GM10248 (cell line): ENCODE measurements around the gene NNT.
"Not testable (repeated sequence)": the region's sequence is repeated elsewhere in the genome, so short reads cannot be mapped to it uniquely, and the experiment has no call there.

ENCODE experiments used
- CTCF ChIA-PET: fragments of 300-600 bp; sonication (Branson Sonifier 250); formaldehyde crosslinking; extraction: SDS; loops from one replicate; lab custom pipeline; 2021; ENCODE audit warnings: antibody characterized with exemption; lab: Yijun Ruan, JAX
- POLR2A ChIA-PET: fragments of 350-650 bp; sonication (Branson Sonifier 250); formaldehyde crosslinking; extraction: SDS; loops from one replicate; lab custom pipeline; 2020; ENCODE audit warnings: antibody characterized with exemption; lab: Yijun Ruan, JAX
- DNase-seq: peaks from one replicate; pipeline ENCODE4 v3.0.0; 2012; ENCODE audit errors: extremely low spot score
- TF ChIP-seq, protein P1 (sequence below): IDR thresholded peaks from 2 replicates; pipeline ENCODE4 v1.5.1; 2012; ENCODE audit warnings: mild to moderate bottlenecking, low read depth; ENCODE audit errors: extremely low read depth, missing control alignments, control extremely low read depth

The NNT gene

DNA sequence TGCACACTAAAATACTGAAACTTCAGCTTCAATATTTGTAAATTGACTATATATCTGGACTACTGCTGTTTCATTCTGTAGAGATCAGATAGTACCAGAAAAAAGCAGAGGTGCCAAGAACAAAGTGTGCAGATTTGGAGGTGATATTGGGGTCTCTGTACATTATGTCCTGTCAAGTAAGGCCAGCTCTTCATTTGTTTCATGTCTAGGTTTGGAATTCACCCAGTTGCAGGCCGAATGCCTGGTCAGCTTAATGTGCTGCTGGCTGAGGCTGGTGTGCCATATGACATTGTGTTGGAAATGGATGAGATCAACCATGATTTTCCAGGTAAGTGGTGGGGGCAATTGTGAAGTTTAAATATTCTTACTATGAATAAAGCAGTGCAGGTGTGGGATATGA lies 96.9 kb downstream of the NNT start:
- CTCF ChIA-PET: interaction anchor here (0.9 to 1.4 kb wide), 4 partner anchors 10 to 50 kb away, joined by 3 to 4 read pairs (median 3); no protein-coding TSS in a partner anchor
- TF ChIP-seq, protein P1, sequence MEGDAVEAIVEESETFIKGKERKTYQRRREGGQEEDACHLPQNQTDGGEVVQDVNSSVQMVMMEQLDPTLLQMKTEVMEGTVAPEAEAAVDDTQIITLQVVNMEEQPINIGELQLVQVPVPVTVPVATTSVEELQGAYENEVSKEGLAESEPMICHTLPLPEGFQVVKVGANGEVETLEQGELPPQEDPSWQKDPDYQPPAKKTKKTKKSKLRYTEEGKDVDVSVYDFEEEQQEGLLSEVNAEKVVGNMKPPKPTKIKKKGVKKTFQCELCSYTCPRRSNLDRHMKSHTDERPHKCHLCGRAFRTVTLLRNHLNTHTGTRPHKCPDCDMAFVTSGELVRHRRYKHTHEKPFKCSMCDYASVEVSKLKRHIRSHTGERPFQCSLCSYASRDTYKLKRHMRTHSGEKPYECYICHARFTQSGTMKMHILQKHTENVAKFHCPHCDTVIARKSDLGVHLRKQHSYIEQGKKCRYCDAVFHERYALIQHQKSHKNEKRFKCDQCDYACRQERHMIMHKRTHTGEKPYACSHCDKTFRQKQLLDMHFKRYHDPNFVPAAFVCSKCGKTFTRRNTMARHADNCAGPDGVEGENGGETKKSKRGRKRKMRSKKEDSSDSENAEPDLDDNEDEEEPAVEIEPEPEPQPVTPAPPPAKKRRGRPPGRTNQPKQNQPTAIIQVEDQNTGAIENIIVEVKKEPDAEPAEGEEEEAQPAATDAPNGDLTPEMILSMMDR: no peak
- POLR2A ChIA-PET: no interaction called here
- DNase-seq: no peak

DNA sequence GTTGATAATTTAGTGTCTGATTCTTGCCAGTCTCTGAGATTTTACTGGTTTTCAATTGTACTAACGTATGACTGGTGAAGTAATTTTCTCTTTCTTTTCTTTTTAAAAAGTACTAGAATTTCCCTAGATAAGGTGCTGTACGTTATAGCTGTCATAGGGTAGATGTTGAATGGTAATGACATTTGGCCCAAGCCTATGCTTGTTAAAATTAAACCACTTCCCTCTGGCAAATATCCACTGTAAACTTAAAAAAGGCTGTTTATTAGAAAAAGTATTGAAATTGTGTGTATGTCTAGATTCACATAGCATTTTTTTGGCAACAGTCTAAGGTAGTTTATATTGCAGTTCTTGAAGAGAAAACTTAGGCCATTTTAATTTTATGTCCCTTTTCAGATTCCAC lies 97.6 kb downstream of the NNT start:
- TF ChIP-seq, protein P1: no peak
- CTCF ChIA-PET: interaction anchor here (0.9 to 1.1 kb wide), 2 partner anchors 12 to 21 kb away, joined by 3 read pairs; no protein-coding TSS in a partner anchor
- POLR2A ChIA-PET: no interaction called here
- DNase-seq: no peak

DNA sequence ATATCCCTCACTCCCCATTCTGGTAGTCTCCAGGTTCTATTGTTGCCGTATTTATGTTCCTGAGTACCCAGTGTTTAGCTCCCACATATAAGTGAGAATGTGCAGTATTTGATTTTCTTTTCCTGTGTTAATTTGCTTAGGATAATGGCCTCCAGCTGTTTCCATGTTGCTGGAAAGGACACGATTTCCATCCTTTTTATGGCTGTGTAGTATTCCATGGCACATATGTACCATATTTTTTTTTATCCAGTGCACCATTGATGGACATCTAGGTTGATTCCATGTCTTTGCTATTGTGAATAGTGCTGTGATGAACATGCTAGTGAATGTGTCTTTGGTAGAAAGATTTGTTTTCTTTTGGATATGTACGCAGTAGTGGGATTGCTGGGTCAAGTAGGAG lies 98.2 kb downstream of the NNT start:
- CTCF ChIA-PET: no interaction called here
- TF ChIP-seq, protein P1: no peak
- DNase-seq: no peak
- POLR2A ChIA-PET: no interaction called here

DNA sequence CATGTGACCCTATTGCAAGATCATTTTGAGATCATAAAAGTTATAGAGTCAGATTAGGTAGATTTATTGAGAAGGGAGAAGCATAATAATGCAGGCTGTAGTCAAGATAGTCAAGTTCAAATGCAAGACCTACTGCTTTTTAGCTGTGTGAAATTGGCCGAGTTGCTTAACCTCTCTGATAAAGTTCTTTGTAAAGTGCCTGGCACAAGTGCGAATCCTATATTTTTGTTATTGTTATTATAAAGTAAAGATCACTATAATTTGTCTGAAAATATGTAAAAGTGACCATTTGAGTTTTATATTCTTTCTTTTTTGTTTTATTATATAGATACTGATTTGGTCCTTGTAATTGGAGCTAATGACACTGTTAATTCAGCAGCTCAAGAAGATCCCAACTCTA lies 99.3 kb downstream of the NNT start:
- ChIA-PET CTCF (interaction anchor here (0.7 kb wide), 1 partner anchor 27 kb away, joined by 3 read pairs; no protein-coding TSS in a partner anchor), POLR2A (no interaction called here)
- TF ChIP-seq, protein P1: no peak

DNA sequence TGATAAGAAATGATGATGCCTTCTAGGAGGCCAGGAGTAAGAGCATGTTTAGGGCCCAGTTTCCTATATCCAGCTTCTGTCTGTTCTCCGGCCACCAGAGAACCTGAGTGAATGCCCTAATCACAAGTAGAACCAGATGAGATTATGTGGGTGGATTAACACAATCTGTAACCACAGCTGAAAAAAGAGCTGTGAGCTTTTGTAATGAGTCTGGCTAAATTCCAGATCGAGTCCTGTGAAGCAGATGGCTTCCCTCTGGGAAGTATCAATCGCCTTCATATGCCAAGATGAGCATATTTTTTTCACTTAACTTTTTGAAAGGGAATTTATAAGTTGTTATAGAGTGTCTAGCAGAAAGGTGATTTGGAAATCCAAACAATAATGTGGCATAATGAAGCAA lies 99.8 kb downstream of the NNT start:
- POLR2A ChIA-PET: no interaction called here
- CTCF ChIA-PET: interaction anchor here (0.7 to 1.2 kb wide), 2 partner anchors 9 to 27 kb away, joined by 3 read pairs; no protein-coding TSS in a partner anchor

More for the DNA sequence above, 99.3 kb downstream of the NNT start:
- no peak for DNase-seq

DNA sequence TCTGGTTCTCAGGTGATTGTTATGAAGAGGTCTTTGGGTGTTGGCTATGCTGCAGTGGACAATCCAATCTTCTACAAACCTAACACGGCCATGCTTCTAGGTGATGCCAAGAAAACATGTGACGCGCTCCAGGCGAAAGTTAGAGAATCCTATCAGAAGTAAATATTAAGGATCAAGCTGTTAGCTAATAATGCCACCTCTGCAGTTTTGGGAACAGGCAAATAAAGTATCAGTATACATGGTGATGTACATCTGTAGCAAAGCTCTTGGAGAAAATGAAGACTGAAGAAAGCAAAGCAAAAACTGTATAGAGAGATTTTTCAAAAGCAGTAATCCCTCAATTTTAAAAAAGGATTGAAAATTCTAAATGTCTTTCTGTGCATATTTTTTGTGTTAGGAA lies 101.3 kb downstream of the NNT start:
- ChIA-PET CTCF (interaction anchor here (1.1 to 1.2 kb wide), 2 partner anchors 8 to 11 kb away, joined by 3 read pairs; no protein-coding TSS in a partner anchor), POLR2A (no interaction called here)

More for the DNA sequence above, 99.8 kb downstream of the NNT start:
- TF ChIP-seq, protein P1: no peak
- no peak for DNase-seq

DNA sequence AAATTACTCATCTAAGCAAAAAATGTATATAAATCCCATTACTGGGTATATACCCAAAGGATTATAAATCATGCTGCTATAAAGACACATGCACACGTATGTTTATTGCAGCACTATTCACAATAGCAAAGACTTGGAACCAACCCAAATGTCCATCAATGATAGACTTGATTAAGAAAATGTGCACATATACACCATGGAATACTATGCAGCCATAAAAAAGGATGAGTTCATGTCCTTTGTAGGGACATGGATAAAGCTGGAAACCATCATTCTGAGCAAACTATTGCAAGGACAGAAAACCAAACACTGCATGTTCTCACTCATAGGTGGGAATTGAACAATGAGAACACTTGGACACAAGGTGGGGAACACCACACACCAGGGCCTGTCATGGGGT lies 103.6 kb downstream of the NNT start:
- POLR2A ChIA-PET, DNase-seq, CTCF ChIA-PET: not testable (repeated sequence)

More for the DNA sequence above, 101.3 kb downstream of the NNT start:
- TF ChIP-seq, protein P1: no peak
- no peak for DNase-seq
